Activated naive CD4-positive, alpha-beta T cell treated with anti-CD3 and anti-CD28 coated beads, Interleukin-2, amount 50 U/mL, for 16 hours (primary cell): ENCODE measurements around the gene TRAPPC2.

Experiments
- DNase-seq: peaks from one replicate; pipeline ENCODE4 v3.0.0-alpha.2; 2020

TRAPPC2 gene

GRCh38 chrX:13664020-13664419, 70.4 kb downstream of the TRAPPC2 start:
- DNase-seq = no peak

DNA sequence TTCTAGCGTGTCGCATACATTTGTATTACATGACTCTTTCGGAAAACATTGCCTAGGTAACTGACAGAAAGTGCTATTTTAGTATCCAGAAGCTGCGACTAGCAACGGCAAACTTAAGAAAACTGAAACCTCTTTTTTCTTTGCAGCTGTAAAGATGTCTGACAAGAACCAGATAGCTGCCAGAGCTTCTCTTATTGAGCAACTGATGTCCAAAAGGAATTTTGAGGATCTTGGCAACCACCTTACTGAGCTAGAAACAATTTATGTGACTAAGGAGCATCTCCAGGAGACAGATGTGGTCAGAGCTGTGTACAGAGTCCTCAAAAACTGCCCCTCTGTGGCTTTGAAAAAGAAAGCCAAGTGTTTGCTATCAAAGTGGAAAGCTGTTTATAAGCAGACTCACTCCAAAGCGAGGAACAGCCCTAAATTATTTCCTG, 72.0 kb downstream of the TRAPPC2 start:
- DNase-seq = no peak
